SU-DHL-6 (cell line): Measurements from ENCODE around the gene HPCAL4.

Experiments
- CTCF ChIP-seq: fragments of 200-600 bp; sonication (generic); IDR thresholded peaks from one replicate; pipeline ENCODE4 v1.5.1; 2017; ENCODE audit warnings: antibody characterized with exemption, mild to moderate bottlenecking, low read length, moderate library complexity; ENCODE audit not compliant: insufficient read depth, poor library complexity, severe bottlenecking
- EZH2phosphoT487 ChIP-seq: fragments of 200-600 bp; sonication (generic), shearing (Covaris generic); conservative IDR thresholded peaks from 2 replicates; pipeline ENCODE4 v1.6.1; 2018; ENCODE audit warnings: mild to moderate bottlenecking, antibody characterized with exemption, low read length, moderate library complexity, mixed read lengths

- TF ChIP-seq CTCF (no peak), EZH2phosphoT487 (no peak)
These were observed 37.8 kb upstream of the HPCAL4 start for GRCh38 chr1:39729030-39729429.
